Medulla oblongata (tissue), 1 donor: Measurements from ENCODE around the gene ATP8A2.

ENCODE experiments used
- DNase-seq: peaks from one replicate; pipeline ENCODE4 v3.0.0-alpha.2; 2015; ENCODE audit errors: extremely low spot score

Gene ATP8A2

GRCh38 chr13:25958986-25959385, 587.2 kb downstream of the ATP8A2 start:
- no peak for DNase-seq

- no peak for DNase-seq
Measured at GRCh38 chr13:25961294-25961693, 589.5 kb downstream of the ATP8A2 start.

GRCh38 chr13:25963674-25964073, 591.9 kb downstream of the ATP8A2 start:
- DNase-seq: peak; percentile 59

- no peak for DNase-seq
Measured at GRCh38 chr13:25965596-25965995, 593.8 kb downstream of the ATP8A2 start.

GRCh38 chr13:25966086-25966485, 594.3 kb downstream of the ATP8A2 start:
- no peak for DNase-seq

GRCh38 chr13:25967144-25967543, 595.4 kb downstream of the ATP8A2 start:
- no peak for DNase-seq

GRCh38 chr13:25971047-25971446, 599.3 kb downstream of the ATP8A2 start:
- no peak for DNase-seq

- peak; percentile 27 for DNase-seq
Measured at GRCh38 chr13:25971459-25972145, 599.8 kb downstream of the ATP8A2 start.

- DNase-seq: no peak
Measured at GRCh38 chr13:25973085-25973484, 601.3 kb downstream of the ATP8A2 start.

GRCh38 chr13:25973576-25973975, 601.8 kb downstream of the ATP8A2 start:
- DNase-seq: no peak

GRCh38 chr13:25977216-25977615, 605.4 kb downstream of the ATP8A2 start:
- no peak for DNase-seq

- no peak for DNase-seq
Measured at GRCh38 chr13:25977671-25978070, 605.9 kb downstream of the ATP8A2 start.

- DNase-seq: no peak
Measured at GRCh38 chr13:25978961-25979360, 607.2 kb downstream of the ATP8A2 start.

- DNase-seq: no peak
Measured at GRCh38 chr13:25979371-25979770, 607.6 kb downstream of the ATP8A2 start.

GRCh38 chr13:25980255-25980654, 608.5 kb downstream of the ATP8A2 start:
- peak; percentile 53 for DNase-seq

GRCh38 chr13:25981060-25981459, 609.3 kb downstream of the ATP8A2 start:
- DNase-seq: no peak

- DNase-seq: no peak
Measured at GRCh38 chr13:25982907-25983306, 611.1 kb downstream of the ATP8A2 start.

- no peak for DNase-seq
Measured at GRCh38 chr13:25987987-25988386, 616.2 kb downstream of the ATP8A2 start.

- no peak for DNase-seq
Measured at GRCh38 chr13:25988661-25989060, 616.9 kb downstream of the ATP8A2 start.

- DNase-seq: no peak
Measured at GRCh38 chr13:25990801-25991200, 619.0 kb downstream of the ATP8A2 start.

- no peak for DNase-seq
Measured at GRCh38 chr13:25992076-25992475, 620.3 kb downstream of the ATP8A2 start.

- DNase-seq: no peak
Measured at GRCh38 chr13:26007261-26008125, 635.7 kb downstream of the ATP8A2 start.
